ENCODE data around the gene AGO4.

DNA sequence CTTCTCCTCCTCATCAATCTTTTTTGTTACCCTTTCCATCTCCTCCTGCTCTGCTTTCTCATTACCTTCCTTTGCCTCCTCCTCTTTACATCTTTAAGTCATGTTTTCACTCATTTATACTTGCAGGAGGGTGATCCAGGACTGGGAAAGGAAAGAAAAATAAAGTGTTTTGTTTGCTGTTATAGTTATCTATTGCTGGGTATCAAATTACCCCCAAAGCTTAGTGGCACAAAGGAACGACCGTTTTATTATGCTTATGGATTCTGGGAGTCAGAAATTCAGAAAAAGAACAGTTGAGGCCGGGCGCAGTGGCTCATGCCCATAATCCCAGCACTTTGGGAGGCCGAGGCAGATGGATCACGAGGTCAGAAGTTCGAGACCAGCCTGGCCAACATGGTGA lies 12.5 kb upstream of the AGO4 start:
- TF ChIP-seq, protein P1, sequence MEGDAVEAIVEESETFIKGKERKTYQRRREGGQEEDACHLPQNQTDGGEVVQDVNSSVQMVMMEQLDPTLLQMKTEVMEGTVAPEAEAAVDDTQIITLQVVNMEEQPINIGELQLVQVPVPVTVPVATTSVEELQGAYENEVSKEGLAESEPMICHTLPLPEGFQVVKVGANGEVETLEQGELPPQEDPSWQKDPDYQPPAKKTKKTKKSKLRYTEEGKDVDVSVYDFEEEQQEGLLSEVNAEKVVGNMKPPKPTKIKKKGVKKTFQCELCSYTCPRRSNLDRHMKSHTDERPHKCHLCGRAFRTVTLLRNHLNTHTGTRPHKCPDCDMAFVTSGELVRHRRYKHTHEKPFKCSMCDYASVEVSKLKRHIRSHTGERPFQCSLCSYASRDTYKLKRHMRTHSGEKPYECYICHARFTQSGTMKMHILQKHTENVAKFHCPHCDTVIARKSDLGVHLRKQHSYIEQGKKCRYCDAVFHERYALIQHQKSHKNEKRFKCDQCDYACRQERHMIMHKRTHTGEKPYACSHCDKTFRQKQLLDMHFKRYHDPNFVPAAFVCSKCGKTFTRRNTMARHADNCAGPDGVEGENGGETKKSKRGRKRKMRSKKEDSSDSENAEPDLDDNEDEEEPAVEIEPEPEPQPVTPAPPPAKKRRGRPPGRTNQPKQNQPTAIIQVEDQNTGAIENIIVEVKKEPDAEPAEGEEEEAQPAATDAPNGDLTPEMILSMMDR (IDR thresholded peaks at IDR 0.05; ENCODE audit: poor library complexity) = no peak
- no peak for TF ChIP-seq EZH2 (IDR thresholded peaks at IDR 0.05; ENCODE audit: borderline replicate concordance)

Measured in hepatocyte (in vitro differentiated cells).